ENCODE results near the gene ATP6V0D1.
"Not testable (repeated sequence)": the region's sequence is repeated elsewhere in the genome, so short reads cannot be mapped to it uniquely, and the experiment has no call there.

The ATP6V0D1 gene

DNA sequence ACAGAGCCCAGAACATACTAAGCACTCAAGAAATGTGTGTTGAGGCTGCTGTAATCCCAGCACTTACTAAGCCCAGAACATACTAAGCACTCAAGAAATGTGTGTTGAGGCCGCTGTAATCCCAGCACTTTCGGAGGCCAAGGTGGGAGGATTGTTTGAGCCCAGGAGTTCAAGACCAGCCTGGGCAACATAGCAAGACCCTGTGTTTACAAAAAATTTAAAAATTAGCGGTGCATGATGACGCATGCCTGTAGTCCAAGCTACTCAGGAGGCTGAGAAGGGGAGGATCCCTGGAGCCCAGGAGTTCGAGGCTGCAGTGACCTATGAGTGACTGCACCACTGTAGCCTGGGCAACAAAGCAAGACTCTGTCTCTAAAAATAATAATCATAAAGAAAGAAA is 57.9 kb downstream of the ATP6V0D1 start:
- TF ChIP-seq, protein P1, sequence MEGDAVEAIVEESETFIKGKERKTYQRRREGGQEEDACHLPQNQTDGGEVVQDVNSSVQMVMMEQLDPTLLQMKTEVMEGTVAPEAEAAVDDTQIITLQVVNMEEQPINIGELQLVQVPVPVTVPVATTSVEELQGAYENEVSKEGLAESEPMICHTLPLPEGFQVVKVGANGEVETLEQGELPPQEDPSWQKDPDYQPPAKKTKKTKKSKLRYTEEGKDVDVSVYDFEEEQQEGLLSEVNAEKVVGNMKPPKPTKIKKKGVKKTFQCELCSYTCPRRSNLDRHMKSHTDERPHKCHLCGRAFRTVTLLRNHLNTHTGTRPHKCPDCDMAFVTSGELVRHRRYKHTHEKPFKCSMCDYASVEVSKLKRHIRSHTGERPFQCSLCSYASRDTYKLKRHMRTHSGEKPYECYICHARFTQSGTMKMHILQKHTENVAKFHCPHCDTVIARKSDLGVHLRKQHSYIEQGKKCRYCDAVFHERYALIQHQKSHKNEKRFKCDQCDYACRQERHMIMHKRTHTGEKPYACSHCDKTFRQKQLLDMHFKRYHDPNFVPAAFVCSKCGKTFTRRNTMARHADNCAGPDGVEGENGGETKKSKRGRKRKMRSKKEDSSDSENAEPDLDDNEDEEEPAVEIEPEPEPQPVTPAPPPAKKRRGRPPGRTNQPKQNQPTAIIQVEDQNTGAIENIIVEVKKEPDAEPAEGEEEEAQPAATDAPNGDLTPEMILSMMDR (IDR thresholded peaks at IDR 0.05; ENCODE audit: control insufficient read depth, extremely low read depth, insufficient read depth) = no peak
- H3K4me3 ChIP-seq (ENCODE audit: low read depth, low read length) = no peak overlapping the region
- no peak for DNase-seq (ENCODE audit: low read depth)

DNA sequence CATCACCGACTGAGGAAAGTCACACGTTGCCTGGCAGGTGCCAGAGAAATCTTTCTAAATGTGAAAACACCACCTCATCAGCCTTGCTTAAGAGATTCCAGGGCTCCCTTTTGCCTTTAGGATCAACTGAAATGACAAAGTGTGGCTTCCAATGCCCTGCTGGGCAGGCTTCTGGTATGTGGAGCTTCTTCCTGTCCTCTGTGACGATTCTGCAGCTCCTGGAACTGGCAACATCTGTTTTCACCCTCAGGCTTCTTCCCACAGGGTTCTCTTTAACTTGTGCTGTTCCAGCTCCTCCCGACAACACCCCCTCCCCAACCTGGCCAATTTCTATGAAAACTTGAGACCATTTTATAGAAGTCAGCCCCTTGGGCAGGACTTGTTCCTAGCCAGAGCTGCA is 59.9 kb downstream of the ATP6V0D1 start:
- DNase-seq (ENCODE audit: low read depth) = no peak
- H3K4me3 ChIP-seq (ENCODE audit: low read depth, low read length) = no peak overlapping the region
- TF ChIP-seq, protein P1 (IDR thresholded peaks at IDR 0.05; ENCODE audit: control insufficient read depth, extremely low read depth, insufficient read depth) = no peak

DNA sequence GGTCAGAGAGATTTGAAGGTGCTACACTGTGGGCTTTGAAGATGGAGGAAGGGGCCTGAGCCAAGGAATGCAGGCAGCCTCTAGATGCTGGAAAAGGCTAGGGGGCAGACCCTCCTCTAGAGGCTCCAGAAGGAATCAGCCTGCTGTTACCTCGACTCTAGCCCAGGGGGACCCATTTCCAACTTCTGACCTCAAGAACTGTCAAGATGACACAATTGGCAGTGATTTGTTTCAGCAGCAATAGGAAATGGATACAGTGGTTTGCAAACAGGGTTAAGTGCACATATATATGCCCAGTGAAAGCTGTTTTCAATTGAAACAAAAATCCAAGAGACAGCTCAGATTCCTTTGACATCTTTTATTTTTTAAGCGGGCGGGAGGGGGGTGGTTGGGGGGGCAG is 61.0 kb downstream of the ATP6V0D1 start:
- no peak for DNase-seq (ENCODE audit: low read depth)
- TF ChIP-seq, protein P1 (IDR thresholded peaks at IDR 0.05; ENCODE audit: control insufficient read depth, extremely low read depth, insufficient read depth) = no peak
- H3K4me3 ChIP-seq (ENCODE audit: low read depth, low read length) = no peak overlapping the region

DNA sequence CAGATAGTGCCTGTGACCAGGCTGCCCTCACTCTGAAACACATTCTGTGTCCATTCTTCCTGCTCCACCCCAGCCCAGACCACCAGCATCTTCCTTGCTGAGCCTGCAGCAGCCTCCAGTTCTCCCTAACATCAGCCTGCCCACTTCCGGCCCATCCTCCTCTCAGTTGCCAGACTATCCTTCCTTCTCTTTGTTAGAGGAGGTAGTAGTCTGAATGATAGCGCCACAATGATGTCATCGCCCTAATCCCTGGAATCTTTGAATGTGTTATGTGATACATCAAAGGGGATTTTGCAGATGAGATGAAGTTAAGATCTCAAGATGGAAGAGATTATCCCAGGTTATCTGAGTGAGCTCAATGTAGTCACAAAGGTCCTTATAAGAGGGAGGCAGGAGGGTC is 61.5 kb downstream of the ATP6V0D1 start:
- TF ChIP-seq, protein P1 (IDR thresholded peaks at IDR 0.05; ENCODE audit: control insufficient read depth, extremely low read depth, insufficient read depth) = no peak
- H3K4me3 ChIP-seq (ENCODE audit: low read depth, low read length) = no peak overlapping the region
- no peak for DNase-seq (ENCODE audit: low read depth)

DNA sequence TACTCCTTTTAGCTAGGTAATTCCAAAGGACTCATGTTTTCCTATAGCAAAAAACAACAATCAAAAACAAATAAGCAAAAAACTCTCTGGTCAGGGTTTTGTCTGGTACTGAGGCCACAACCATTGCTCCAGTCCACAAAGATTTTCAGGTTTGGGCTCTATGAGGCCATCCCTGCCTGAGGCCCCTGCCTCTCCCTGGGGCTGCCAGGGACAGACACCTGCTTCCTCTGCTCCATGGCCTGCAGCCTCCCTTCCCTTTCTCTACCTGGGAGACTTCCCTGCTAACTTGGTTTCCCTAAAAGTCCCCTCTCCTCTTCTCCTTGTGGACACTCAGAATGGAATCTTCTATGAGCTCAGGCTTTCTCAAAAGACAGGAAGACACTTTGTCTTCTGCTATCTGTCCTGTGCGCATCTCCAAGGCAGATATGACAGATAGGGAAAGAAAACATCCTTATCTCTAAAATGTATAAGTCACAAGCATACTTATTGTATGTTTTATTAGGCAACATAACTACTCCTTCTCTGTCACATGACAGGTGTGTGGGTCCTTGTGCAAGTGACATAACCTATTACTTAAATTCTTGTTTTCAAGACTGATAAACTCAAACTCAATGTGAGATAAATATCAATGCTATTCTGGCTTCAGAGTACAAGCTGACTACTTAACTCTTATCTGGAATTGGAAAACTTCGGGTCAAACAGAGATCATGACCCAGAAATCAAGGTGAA is 63.5 kb downstream of the ATP6V0D1 start:
- DNase-seq (ENCODE audit: low read depth) = no peak
- TF ChIP-seq, protein P1 (IDR thresholded peaks at IDR 0.05; ENCODE audit: control insufficient read depth, extremely low read depth, insufficient read depth) = no peak
- no peak overlapping the region for H3K4me3 ChIP-seq (ENCODE audit: low read depth, low read length)

DNA sequence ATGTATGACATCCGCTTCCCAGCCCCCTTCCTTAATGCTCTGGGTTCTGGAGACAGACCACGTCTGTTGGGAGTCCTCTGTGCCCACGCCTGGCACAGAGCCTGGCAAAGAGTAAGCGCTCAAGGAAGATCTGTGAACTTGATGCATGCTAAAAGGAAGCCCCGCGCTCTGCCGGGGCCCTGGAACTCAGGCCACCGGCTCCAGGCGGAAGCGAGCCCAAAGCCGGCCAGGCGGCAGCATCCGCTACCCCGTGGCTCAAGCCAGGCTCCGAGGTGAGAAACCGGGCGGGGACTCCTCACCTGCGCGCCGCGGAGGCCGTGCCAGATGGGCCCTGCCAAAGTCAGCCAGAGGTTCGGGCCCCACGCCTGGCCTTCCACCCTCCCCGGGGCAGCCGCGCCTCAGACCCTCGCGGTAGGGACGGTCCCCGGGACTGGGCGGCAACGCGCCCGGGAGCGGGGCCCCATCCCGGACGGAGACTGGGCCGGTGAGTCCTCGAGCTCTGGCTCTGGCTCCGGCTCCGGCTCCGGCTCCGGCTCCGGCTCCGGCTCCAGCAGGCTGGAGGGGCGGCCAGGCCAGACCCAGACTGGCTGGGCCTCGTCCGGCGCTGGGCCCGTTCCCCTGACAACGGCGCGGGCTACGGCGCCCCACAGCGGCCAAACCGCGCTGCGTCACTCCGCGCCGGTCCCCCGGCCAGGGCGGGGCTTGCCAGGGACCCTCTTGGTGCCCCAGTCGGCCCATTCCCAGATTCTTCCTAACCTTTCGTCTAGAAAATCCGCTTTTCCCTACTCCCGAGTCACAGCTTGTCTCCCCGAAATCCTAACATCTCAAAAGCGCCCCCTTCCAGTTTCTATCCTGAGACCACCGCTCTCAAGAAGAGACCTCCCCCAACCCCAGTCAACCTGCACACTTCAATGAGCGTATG is 64.8 kb downstream of the ATP6V0D1 start, which contains the start of gene ZDHHC1:
TSS of gene ZDHHC1 (minus strand) at position 606 of the 922 bp plus-strand sequence. CDS start 8,702 bp downstream, outside the sequence.
- H3K4me3 ChIP-seq (ENCODE audit: low read depth, low read length) = no peak within 1 kb of the TSS
- TF ChIP-seq, protein P1 (IDR thresholded peaks at IDR 0.05; ENCODE audit: control insufficient read depth, extremely low read depth, insufficient read depth) = no peak
- DNase-seq (ENCODE audit: low read depth) = no peak

DNA sequence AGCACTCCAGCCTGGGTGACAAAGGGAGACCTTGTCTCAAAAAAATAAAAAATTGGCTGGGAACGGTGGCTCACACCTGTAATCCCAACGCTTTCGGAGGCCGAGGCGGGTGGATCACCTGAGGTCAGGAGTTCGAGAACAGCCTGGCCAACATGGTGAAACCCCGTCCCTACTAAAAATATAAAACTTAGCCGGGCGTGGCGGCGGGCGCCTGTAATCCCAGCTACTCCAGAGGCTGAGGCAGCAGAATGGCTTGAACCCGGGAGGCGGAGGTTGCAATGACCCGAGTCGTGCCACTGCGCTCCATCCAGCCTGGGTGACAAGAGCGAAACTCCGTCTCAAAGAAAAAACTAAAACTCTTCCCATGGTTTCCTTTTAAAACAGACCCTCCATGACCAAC is 65.5 kb downstream of the ATP6V0D1 start:
- not testable (repeated sequence) for DNase-seq (ENCODE audit: low read depth); H3K4me3 ChIP-seq (ENCODE audit: low read depth, low read length)

All from LNCaP clone FGC (cell line).